HL-60/S4 (cell line): ENCODE results near the gene NEIL1.
"Not testable (repeated sequence)": the region's sequence is repeated elsewhere in the genome, so short reads cannot be mapped to it uniquely, and the experiment has no call there.

ENCODE experiments used
- in situ Hi-C: fragments of 300-500 bp; cut with MboI; formaldehyde crosslinking; loops from 2 replicates; pipeline ENCODE4 v1.14.3; 2022; ENCODE audit warnings: low sequenced_read_pairs

The NEIL1 gene

DNA sequence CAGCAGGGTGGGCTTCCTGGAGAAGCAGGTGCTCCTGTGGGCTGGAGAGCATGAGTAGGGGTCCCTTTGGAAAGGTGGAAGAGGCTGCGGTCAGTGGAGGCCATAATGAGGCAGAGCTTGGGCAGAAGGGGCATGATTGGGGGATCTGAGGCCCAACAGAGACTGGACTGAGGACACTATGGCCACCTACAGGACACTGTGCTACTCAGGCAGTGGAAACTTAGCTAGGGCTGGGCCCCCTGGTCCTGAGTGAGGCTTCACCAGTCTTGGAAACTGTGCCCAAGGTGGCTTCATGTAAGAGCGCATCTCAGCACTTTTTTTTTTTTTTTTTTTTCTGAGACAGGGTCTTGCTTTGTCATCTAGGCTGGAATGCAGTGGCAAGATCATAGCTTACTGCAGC lies 17.3 kb upstream of the NEIL1 start:
- in situ Hi-C loops = no loop called here

DNA sequence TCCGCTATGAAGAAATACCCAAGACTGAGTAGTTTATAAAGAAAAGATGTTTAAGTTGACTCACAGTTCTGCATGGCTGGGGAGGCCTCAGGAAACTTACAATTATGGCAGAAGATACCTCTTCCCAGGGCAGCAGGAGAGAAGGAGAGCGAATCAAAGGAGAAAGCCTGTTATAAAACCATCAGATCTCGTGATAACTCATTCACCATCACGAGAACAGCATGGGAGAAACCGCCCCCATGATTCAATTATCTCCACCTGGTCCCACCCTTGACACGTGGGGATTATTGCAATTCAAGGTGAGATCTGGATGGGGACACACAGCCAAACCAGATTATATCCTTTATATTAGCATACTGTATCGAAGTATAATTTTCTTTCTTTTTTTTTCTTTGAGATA lies 14.7 kb upstream of the NEIL1 start:
- in situ Hi-C loops = not testable (repeated sequence)

DNA sequence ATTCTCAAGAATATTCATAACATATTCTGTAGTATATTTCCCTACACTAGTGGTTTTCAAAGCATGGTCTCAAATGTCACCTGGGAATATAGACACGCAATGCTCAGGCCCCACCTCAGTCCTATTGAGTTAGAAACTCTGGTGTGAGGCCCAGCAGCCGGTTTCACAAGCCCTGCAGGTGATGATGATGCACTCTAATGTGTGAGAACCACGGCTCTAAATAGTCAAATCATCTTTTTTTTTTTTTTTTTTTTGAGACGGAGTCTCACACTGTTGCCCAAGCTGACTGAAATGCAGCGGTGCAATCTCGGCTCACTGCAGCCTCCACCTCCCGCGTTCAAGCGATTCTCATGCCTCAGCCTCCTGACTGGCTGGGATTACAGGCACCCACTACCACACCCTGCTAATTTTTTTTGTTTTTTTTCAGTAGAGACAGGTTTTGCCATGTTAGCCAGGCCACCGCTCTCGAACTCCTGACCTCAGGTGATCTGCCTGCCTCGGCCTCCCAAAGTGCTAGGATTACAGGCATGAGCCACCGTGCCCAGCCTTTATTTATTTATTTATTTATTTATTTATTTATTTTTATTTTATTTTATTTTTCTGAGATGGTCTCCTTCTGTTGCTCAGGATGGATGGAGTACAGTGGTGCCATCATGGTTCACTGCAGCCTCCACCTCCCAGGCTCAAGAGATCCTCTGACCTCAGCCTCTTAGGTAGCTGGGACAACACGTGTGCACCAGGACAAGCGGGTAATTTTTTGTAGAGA lies 13.0 kb upstream of the NEIL1 start:
- in situ Hi-C loops = not testable (repeated sequence)

DNA sequence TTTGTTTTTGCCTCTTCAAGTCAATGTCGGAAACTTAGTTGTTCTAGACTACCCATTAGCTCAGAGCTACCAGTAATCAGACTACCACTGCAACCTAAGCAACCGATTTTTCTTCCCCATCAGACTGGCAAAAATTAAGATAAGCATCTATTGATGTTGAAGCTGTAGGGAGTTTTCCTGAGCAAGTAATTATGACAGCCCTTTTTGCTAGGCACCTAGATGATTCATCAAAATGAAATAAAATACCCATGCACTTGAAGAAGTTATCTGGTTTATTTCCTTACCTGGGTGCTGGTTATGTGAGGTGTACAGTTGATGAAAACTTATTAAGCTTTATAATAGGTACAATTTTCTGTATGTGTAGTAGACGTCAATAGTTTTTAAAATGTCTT lies 11.5 kb upstream of the NEIL1 start:
- in situ Hi-C loops = no loop called here

DNA sequence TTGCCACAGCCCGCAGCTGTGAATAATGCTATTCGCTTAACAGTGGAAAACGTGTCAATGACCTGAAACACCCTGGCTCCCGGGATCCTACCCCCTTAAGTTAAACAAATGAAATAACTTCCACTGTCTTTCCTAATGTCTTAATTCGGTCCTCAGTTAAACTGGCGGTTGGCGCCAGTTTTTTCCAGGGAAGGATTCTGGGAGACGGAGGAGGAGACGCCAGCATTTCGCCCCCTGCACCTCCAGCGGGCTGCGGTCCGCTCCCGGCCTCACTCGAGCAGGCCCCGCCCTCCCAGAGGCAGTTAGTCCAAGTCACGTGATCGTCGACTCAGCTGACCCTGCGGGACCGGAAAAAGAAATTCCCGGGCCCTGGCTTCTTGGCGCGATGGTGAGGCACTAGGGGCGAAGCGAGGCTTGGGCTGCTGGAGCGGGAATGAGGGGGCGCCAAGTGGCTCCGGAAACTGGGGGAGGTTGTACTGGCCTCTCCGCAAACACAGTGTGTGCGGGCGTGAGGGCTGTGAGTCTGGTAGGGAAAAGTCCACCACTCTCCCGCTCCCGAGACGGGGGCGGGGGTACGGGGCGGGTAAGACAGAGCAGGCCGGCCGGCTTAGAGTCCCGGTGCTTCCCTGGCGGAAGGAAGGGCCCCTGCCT lies 11.0 kb upstream of the NEIL1 start, which contains the start of gene COMMD4:
COMMD4 (plus strand) TSS at position 359 of the 651 bp plus-strand sequence; CDS start at position 386, 27 bp downstream.
- in situ Hi-C loops = no loop called here

DNA sequence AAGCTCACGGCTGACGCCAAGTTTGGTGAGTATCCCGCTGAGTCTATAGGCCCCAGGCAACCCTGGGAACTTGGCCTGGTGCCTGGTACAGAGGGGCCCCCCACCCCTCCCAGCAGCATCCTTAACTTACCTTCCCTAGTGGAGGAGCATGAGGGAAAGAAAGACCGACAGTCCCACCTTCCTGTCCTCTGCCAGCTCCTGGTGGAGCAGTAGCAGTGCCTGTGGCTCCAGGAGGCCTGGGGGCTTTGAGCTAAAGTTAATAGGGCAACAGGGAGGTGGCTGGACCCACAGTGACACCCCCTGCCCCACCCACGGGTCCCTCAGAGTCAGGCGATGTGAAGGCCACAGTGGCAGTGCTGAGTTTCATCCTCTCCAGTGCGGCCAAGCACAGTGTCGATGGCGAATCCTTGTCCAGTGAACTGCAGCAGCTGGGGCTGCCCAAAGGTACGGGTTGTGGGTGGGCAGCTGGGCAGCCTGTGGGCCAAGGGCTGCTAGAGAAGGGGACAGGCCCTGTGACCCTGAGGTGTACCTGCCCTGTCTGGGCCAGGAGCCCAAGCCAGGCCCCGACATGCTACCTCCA lies 8.1 kb upstream of the NEIL1 start:
- in situ Hi-C loops = no loop called here

DNA sequence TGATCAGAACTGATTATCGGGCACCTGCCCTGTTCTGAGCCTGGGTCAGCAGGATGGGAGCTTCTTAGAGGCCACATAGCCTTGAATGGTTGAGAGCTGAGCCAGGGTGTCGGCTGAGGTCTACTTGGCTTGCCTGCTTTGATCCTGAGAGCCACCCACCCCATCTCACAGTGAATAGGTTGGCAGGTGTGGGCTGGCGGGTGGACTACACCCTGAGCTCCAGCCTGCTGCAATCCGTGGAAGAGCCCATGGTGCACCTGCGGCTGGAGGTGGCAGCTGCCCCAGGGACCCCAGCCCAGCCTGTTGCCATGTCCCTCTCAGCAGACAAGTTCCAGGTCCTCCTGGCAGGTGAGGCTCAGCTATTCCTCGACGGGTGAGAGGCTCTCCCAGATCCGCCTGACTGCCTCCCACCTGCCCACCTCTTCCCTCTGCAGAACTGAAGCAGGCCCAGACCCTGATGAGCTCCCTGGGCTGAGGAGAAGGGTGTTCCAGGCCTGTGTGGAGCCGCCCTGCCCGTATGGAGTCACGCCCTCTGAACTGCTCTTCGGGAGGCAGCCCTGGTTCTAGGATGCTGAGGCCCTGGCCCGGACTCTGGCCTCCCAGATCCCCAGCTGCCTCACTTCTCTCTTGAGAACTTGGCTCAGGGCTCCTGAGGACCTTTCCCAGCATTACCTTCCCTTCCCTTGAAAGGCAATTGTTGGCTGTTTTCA lies 7.2 kb upstream of the NEIL1 start:
- in situ Hi-C loops = no loop called here

DNA sequence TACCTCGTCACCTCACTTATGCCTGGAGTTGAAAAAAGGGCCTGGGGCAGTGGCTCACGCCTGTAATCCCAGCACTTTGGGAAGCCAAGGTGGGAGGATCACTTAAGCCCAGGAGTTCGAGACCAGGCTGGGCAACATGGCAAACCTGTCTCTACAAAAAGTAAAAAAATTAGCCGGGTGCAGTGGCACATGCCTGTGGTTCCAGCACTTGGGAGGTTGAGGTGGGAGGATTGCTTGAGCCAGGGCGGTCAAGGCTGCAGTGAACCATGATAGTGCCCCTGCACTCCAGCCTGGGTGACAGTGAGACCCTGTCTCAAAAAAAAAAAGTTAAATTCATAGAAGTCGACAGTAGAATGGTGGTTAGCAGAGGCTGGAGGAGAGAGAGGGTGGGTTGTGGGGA lies 4.6 kb upstream of the NEIL1 start:
- in situ Hi-C loops = no loop called here

DNA sequence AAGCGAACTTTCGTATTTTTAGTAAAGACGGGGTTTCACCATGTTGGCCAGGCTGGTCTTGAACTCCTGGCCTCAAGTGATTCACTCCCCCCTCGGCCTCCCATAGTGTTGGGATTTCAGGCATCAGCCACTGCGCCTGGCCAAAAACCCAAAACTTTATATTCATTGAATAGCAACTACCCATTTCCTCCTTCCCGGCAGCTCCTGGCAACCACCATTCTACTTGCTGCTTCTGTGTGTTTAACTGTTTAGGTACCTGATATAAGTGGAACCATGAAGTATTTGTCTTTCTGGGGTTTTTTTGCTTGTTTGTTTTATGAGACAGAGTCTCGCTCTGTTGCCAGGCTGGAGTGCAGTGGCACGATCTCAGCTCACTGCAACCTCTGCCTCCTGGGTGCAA lies 2.9 kb upstream of the NEIL1 start:
- in situ Hi-C loops = not testable (repeated sequence)

DNA sequence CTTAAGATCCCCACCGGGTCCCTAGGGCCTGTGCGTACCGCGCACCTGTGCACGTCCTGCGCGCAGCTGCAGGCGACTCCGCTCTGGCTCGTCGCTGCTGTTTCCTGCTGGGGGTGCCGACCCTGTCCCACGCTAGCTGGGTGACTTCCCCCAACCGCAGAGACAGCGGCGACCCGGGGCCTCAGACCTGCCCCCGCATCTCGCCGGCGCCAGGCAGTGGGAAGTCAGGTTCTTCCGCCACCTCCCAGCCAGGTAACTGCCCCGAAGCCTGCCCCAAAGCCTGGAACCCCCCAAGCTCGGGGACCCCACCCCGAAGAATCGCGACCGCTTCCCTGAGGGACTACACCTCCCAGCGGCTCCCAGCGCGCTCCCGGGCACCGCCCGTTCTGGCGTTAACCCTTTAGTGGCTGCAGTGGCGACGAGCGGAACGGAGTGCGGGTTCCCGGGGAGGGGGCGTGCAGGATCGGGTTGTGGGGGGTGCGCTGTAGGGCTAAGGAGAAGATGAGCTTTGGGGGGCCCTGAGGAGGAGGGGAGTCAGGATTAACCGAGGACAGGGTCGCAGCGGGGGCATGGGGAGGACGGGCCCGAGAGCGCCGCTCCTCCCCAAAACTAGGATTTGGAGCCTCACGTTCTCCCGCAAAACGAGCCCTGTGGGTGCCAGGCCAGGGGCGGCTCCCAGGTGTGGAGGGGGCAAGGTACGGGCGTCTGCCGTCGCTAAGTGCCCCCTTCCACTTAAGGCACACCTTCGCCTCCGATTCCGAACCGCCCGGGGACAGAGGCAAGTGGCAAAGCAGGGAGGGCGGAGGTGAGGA lies 589 bp downstream of the NEIL1 start:
- in situ Hi-C loops = no loop called here

DNA sequence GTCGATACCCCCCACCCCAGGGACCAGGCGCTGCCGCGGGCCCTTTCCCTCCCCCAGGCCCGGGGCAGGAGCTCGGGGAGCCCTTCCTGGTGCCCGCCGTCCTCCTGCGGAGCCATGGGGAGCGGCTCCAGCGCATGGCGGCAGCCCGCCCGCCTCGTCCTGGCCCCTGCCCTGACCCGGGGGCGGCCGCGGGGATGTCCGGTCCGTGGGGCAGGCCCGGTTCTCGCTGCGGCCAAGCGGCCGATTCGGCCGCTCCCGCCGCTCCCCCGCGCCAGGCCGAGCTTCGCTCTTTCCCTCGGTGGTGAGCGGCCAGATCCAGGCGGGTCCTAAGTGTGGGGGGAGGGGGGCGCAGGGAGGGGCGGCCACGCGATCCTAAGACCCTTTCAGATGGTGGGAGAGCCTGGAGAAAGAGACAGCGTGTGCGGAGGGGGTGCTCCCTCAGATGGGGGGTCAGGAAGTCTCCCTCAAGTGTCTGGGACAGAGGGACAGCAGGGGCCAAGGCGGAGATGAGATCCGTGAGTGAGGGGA lies 1.3 kb downstream of the NEIL1 start:
- in situ Hi-C loops = no loop called here

DNA sequence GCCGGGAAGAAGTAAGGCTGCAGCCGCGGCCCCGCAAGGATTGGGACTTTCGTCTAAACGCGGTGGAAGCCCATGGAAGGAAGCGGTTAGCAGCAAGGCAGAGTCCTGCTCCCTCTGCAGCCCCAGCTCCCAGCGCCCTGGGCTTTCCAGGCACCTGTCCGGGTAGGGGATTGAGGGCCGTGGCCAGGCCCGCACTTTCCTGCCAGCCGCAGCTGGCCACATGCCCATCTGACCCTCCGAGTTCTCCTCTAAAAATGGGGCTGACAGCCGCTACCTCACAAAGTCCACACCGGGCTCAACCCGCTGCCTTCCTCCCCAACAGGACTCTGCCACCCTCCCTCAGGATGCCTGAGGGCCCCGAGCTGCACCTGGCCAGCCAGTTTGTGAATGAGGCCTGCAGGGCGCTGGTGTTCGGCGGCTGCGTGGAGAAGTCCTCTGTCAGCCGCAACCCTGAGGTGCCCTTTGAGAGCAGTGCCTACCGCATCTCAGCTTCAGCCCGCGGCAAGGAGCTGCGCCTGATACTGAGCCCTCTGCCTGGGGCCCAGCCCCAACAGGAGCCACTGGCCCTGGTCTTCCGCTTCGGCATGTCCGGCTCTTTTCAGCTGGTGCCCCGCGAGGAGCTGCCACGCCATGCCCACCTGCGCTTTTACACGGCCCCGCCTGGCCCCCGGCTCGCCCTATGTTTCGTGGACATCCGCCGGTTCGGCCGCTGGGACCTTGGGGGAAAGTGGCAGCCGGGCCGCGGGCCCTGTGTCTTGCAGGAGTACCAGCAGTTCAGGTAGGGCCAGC lies 1.9 kb downstream of the NEIL1 start:
- in situ Hi-C loops = no loop called here

DNA sequence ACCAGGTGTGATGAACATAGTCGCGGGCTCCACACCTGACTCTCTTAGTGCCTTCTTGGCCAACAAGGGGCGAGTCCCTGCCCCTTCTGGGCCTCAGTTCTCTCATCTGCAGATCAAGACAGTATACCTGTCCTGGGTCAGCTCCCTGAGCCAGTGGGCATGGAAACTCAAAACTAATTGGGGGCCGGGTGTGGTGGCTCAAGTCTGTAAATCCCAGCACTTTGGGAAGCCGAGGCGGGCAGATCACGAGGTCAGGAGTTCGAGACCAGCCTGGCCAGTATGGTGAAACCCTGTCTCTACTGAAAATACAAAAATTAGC lies 2.5 kb downstream of the NEIL1 start:
- in situ Hi-C loops = not testable (repeated sequence)

DNA sequence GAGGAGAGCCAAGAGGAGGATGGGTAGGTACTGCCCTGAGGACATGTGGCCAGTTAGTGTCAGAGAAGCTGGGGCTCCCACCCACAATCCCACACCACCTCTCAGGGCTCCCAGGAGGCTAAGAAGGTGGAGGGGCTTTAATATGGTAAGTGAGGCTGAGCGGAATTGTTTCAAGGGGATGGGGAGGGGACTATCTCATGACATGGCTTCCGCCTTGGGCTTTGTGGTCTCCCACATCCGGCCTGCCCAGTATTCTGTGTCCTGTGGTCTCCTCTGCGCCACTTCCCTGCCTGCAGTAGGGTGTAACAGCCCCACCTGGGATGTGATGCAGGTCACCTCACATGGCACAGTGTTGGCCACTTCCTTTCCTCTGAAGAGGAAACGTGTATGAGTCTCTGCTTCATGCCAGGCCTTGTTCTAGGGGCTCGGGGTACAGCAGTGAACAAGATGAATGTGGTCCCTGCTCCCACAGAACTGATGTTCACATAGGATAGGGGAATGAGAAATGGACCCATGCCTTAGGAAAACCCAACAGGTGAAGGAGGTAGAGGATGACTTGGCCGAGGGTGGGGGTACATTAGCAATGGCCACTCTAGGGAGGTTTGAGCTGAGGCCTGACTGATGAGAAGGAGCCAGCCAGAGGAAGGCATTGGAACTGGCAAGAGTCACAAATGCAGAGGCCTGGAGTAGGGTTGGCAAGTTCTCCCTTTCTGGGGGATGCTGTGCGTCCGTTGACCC lies 3.2 kb downstream of the NEIL1 start:
- in situ Hi-C loops = no loop called here

DNA sequence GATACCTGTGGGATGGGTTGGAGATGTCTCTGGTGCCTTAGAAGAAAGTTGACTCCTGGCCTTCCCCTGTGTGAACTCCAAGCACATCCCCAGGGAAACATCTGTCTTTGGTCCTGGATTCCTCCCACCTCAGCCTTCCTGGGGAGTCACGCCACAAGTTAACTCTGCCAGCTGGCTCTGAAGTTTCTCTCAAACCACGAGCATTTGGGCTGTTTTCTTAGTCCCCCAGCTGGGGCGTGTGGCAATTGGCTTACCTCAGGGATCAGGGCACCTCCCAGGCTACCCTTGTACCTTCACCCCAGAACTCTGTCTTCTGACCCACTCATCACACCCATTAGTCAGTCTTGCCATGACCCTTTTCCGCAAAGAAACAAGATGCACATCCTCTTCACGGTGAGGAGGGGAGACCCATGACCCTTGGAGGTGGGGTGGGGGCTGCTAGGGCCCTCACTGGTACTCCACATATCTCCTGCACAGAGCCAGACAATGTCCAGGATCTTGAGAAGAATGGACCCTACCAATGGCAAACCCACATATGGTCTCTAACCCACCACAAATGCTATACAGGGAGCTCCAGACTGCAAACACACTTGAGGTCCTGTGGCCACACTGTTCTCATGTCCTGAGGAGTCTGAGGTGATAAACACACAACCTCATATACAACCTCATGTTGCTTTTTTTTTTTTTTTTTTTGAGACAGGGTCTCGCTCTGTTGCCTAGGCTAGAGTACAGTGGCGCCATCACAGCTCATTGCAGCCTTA lies 3.9 kb downstream of the NEIL1 start:
- in situ Hi-C loops = no loop called here

DNA sequence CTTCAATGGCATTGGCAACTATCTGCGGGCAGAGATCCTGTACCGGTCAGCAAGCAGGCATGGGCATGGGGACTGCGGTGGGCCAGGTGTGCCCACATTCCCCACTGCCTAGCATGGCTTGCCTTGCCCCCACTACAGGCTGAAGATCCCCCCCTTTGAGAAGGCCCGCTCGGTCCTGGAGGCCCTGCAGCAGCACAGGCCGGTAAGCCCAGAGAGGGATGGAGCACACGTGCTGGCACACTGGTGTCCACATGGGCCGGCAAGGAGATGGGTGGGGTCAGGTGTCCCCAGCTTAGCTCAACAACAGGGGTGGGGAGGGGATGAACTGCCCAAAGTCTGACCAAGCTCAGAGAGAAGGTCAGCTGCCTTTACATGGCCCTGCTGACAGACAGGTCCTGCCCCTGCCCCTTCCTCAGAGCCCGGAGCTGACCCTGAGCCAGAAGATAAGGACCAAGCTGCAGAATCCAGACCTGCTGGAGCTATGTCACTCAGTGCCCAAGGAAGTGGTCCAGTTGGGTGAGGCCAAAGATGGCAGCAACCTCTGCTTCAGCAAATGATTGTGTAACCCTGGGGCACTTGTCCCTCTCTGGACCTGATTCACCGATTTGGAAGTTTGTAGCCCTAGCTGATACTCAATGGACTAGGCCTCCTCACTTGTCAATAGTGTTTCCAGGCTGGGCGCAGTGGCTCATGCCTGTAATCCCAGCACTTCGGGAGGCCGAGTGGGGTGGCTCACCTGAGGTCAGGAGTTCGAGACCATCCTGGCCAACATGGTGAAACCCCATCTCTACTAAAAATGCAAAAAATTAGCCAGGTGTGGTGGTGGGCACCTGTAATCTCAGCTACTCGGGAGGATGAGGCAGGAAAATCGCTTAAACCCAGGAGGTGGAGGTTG lies 5.6 kb downstream of the NEIL1 start:
- in situ Hi-C loops = no loop called here

DNA sequence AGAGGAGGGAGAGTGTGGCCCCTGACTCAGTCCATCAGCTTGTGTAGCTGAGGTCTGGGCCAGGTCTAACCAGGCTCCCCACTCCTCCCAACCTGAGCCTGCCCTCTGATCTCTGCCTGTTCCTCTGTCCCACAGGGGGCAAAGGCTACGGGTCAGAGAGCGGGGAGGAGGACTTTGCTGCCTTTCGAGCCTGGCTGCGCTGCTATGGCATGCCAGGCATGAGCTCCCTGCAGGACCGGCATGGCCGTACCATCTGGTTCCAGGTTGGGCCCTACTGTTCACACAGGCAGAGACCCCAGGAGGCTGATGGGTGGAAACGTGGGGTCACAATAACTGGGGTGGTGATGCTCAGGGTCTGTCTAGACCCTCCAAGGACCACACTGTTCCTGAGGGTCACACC lies 6.8 kb downstream of the NEIL1 start:
- in situ Hi-C loops = no loop called here
